Thymus (tissue), 11 donors: ENCODE data around the gene FIP1L1. TPM values are rescaled to one million over a fixed set of nuclear protein-coding genes. Genes with fewer than 3 reads are reported as not detected.

Experiments used
- DNase-seq, 9 donors: peaks; one replicate each; pipeline ENCODE4 v3.0.0-alpha.2; 2013; ENCODE audit warnings: low spot score in 9 of 9, low read depth in 6 of 9, missing footprints in 1 of 9
- H3K27ac ChIP-seq, 2 donors: one replicate each; pipeline ENCODE4 v1.5.1; 2013; ENCODE audit warnings: control low read depth in 1 of 2, low read depth in 1 of 2, low read length in 1 of 2, mild to moderate bottlenecking in 1 of 2, moderate library complexity in 1 of 2
- H3K27me3 ChIP-seq, 2 donors: one replicate each; pipeline ENCODE4 v1.5.1; 2013; ENCODE audit warnings: low read length in 1 of 2; ENCODE audit not compliant: control insufficient read depth in 2 of 2, insufficient read depth in 1 of 2
- H3K36me3 ChIP-seq, 2 donors: one replicate each; pipeline ENCODE4 v1.5.1; 2013; ENCODE audit warnings: low read length in 1 of 2, mild to moderate bottlenecking in 1 of 2, moderate library complexity in 1 of 2; ENCODE audit not compliant: control insufficient read depth in 2 of 2, insufficient read depth in 2 of 2
- H3K4me1 ChIP-seq, 2 donors: one replicate each; pipeline ENCODE4 v1.5.1; 2013; ENCODE audit warnings: low read length in 2 of 2; ENCODE audit not compliant: control insufficient read depth in 2 of 2, insufficient read depth in 2 of 2
- H3K4me3 ChIP-seq, 2 donors: one replicate each; pipeline ENCODE4 v1.5.1; 2013; ENCODE audit warnings: low read length in 2 of 2, control low read depth in 1 of 2, mild to moderate bottlenecking in 1 of 2
- H3K9me3 ChIP-seq, 2 donors: one replicate each; pipeline ENCODE4 v1.5.1; 2013; ENCODE audit warnings: low read length in 1 of 2, mild to moderate bottlenecking in 1 of 2; ENCODE audit not compliant: control insufficient read depth in 2 of 2, insufficient read depth in 1 of 2
- WGBS: extraction: QIAGEN DNeasy Blood & Tissue Kit; methylation state at CpG from one replicate; pipeline ENCODE4 v1.1.7; 2013; 5-methylcytosine and 5-hydroxymethylcytosine counted together
- polyA plus RNA-seq: library from polyadenylated mRNA; stranded (reverse); fragments of 200-250 nt; gene quantifications from one replicate; pipeline ENCODE4 v1.2.3, GENCODE V29; 2013
- total RNA-seq: library from RNA; stranded (reverse); fragments of 120-200 nt; gene quantifications from one replicate; pipeline ENCODE4 v1.2.4, GENCODE V29; 2013
- donor health status: healthy.

Gene FIP1L1
- total and polyA plus RNA-seq, 2 donors = 66.4 to 68.0 TPM

- Histone ChIP-seq H3K36me3 (peaks cover 5 to 16% of the 10 kb centered on the region in 2 donors), H3K4me1 (no peaks in the 10 kb centered on the region), H3K27me3 (no peaks in the 10 kb centered on the region), H3K9me3 (no peaks in the 10 kb centered on the region), H3K4me3 (no peak overlapping the region), H3K27ac (no peak overlapping the region)
- DNase-seq = no peak
These were observed 46.8 kb downstream of the FIP1L1 start for GRCh38 chr4:53424280-53424679.

GRCh38 chr4:53427366-53427765, 49.9 kb downstream of the FIP1L1 start:
- no peaks in the 10 kb centered on the region for H3K4me1 ChIP-seq
- DNase-seq = no peak
- no peak overlapping the region for H3K27ac ChIP-seq
- no peaks in the 10 kb centered on the region for H3K9me3 ChIP-seq
- no peaks in the 10 kb centered on the region for H3K27me3 ChIP-seq
- H3K4me3 ChIP-seq = no peak overlapping the region
- peaks cover 7 to 19% of the 10 kb centered on the region in 2 donors for H3K36me3 ChIP-seq

GRCh38 chr4:53431052-53431451, 53.6 kb downstream of the FIP1L1 start:
- Histone ChIP-seq H3K9me3 (no peaks in the 10 kb centered on the region), H3K4me1 (no peaks in the 10 kb centered on the region), H3K36me3 (peaks cover 8 to 25% of the 10 kb centered on the region in 2 donors), H3K4me3 (no peak overlapping the region), H3K27ac (no peak overlapping the region), H3K27me3 (no peaks in the 10 kb centered on the region)
- peak in 7 of 9 donors; percentile 9 to 54 (median 13) for DNase-seq
- WGBS = 55% methylated on average over 5 of the region's 5 CpGs

- no peak for DNase-seq
- peaks cover 15 to 26% of the 10 kb centered on the region in 2 donors for H3K36me3 ChIP-seq
- H3K4me3 ChIP-seq = no peak overlapping the region
- no peaks in the 10 kb centered on the region for H3K9me3 ChIP-seq
- H3K4me1 ChIP-seq = no peaks in the 10 kb centered on the region
- 96% methylated on average over 4 of the region's 4 CpGs for WGBS
- no peaks in the 10 kb centered on the region for H3K27me3 ChIP-seq
- H3K27ac ChIP-seq = no peak overlapping the region
These were observed 55.3 kb downstream of the FIP1L1 start for GRCh38 chr4:53432528-53433424.

GRCh38 chr4:53436251-53436650, 58.8 kb downstream of the FIP1L1 start:
- Histone ChIP-seq H3K4me1 (no peaks in the 10 kb centered on the region), H3K9me3 (no peaks in the 10 kb centered on the region), H3K27ac (no peak overlapping the region), H3K27me3 (no peaks in the 10 kb centered on the region), H3K36me3 (peaks cover 10 to 21% of the 10 kb centered on the region in 2 donors), H3K4me3 (no peak overlapping the region)
- 97% methylated on average over 1 of the region's 1 CpG for WGBS
- DNase-seq = no peak

GRCh38 chr4:53441564-53441963, 64.1 kb downstream of the FIP1L1 start:
- 95% methylated on average over 1 of the region's 1 CpG for WGBS
- Histone ChIP-seq H3K4me3 (no peak overlapping the region), H3K4me1 (no peaks in the 10 kb centered on the region), H3K27me3 (no peaks in the 10 kb centered on the region), H3K27ac (no peak overlapping the region), H3K36me3 (peaks cover 14 to 25% of the 10 kb centered on the region in 2 donors), H3K9me3 (no peaks in the 10 kb centered on the region)
- DNase-seq = no peak

GRCh38 chr4:53444954-53445353, 67.5 kb downstream of the FIP1L1 start:
- Histone ChIP-seq H3K27ac (no peak overlapping the region), H3K4me1 (no peaks in the 10 kb centered on the region), H3K9me3 (no peaks in the 10 kb centered on the region), H3K27me3 (no peaks in the 10 kb centered on the region), H3K4me3 (no peak overlapping the region), H3K36me3 (peaks cover 10 to 15% of the 10 kb centered on the region in 2 donors)
- no peak for DNase-seq
- 98% methylated on average over 2 of the region's 2 CpGs for WGBS

- Histone ChIP-seq H3K27ac (no peak overlapping the region), H3K9me3 (no peaks in the 10 kb centered on the region), H3K36me3 (peaks cover 15 to 34% of the 10 kb centered on the region in 2 donors), H3K4me1 (no peaks in the 10 kb centered on the region), H3K4me3 (no peak overlapping the region), H3K27me3 (no peaks in the 10 kb centered on the region)
- no peak for DNase-seq
- whole genome bisulfite sequencing = 97% methylated on average over 3 of the region's 3 CpGs
These were observed 73.3 kb downstream of the FIP1L1 start for GRCh38 chr4:53450773-53451172.

GRCh38 chr4:53453385-53453784, 75.9 kb downstream of the FIP1L1 start:
- DNase-seq = no peak
- Histone ChIP-seq H3K4me3 (no peak overlapping the region), H3K9me3 (no peaks in the 10 kb centered on the region), H3K4me1 (no peaks in the 10 kb centered on the region), H3K36me3 (peaks cover 15 to 44% of the 10 kb centered on the region in 2 donors), H3K27ac (no peak overlapping the region), H3K27me3 (no peaks in the 10 kb centered on the region)
- 97% methylated on average over 2 of the region's 2 CpGs for WGBS
